HEK293T (cell line): ENCODE data around the gene CCNE1.

Source experiments
- BHLHE40 ChIP-seq: fragments of 450-650 bp; IDR thresholded peaks from 2 replicates; pipeline ENCODE4 v1.6.1; 2016; ENCODE audit warnings: mild to moderate bottlenecking, moderate library complexity, borderline replicate concordance
- CTBP1 ChIP-seq: fragments of 450-650 bp; IDR thresholded peaks from 2 replicates; pipeline ENCODE4 v1.6.1; 2016; ENCODE audit warnings: borderline replicate concordance
- ELF4 ChIP-seq: fragments of 450-650 bp; IDR thresholded peaks from 2 replicates; pipeline ENCODE4 v1.6.1; 2017; ENCODE audit warnings: antibody characterized with exemption
- FOXA1 ChIP-seq: fragments of 450-650 bp; IDR thresholded peaks from 2 replicates; pipeline ENCODE4 v1.6.1; 2016; ENCODE audit warnings: mild to moderate bottlenecking
- FOXK2 ChIP-seq: fragments of 450-650 bp; IDR thresholded peaks from 2 replicates; pipeline ENCODE4 v1.6.1; 2016; ENCODE audit warnings: mild to moderate bottlenecking
- FOXM1 ChIP-seq: fragments of 450-650 bp; IDR thresholded peaks from 2 replicates; pipeline ENCODE4 v1.6.1; 2017; ENCODE audit warnings: mild to moderate bottlenecking, borderline replicate concordance
- NFRKB ChIP-seq: fragments of 450-650 bp; IDR thresholded peaks from 2 replicates; pipeline ENCODE4 v1.6.1; 2016; ENCODE audit warnings: mild to moderate bottlenecking, moderate library complexity
- SP1 ChIP-seq: fragments of 450-650 bp; IDR thresholded peaks from 2 replicates; pipeline ENCODE4 v1.6.1; 2017
- SUZ12 ChIP-seq: fragments of 450-650 bp; IDR thresholded peaks from 2 replicates; pipeline ENCODE4 v1.6.1; 2016; ENCODE audit warnings: mild to moderate bottlenecking
- TARDBP ChIP-seq: fragments of 450-650 bp; IDR thresholded peaks from 2 replicates; pipeline ENCODE4 v1.6.1; 2016
- ZNF384 ChIP-seq: fragments of 450-650 bp; IDR thresholded peaks from 2 replicates; pipeline ENCODE4 v1.6.1; 2016

- TF ChIP-seq BHLHE40 (no peak), ZNF384 (0 out of 2 replicates have a peak, but pooled peaks have one; percentile 16), NFRKB (no peak), SUZ12 (no peak), SP1 (no peak), FOXM1 (no peak), ELF4 (no peak), CTBP1 (no peak), FOXK2 (no peak), FOXA1 (no peak), TARDBP (no peak)
Observed at GRCh38 chr19:29806098-29806866, 5.5 kb upstream of the CCNE1 start.
